Peyer's patch (tissue), 4 donors: ENCODE measurements around the gene GABRR3.

Experiments
- CTCF ChIP-seq, 6 experiments: fragments of 450-650 bp in 4 of 6; fragments of 200-600 bp in 2 of 6; sonication (generic) in 1 of 6; IDR thresholded peaks; one replicate each; pipeline ENCODE4 v1.5.1; 2017 to 2019; ENCODE audit warnings: antibody characterized with exemption in 6 of 6, mild to moderate bottlenecking in 3 of 6, moderate library complexity in 1 of 6
- POLR2A ChIP-seq, 2 donors: fragments of 450-650 bp; IDR thresholded peaks; one replicate each; pipeline ENCODE4 v1.5.1; 2017; ENCODE audit warnings: antibody characterized with exemption in 2 of 2, mild to moderate bottlenecking in 2 of 2, moderate library complexity in 2 of 2

- TF ChIP-seq CTCF (IDR thresholded peaks at IDR 0.05) (peak in 1 of 6 experiments; percentile 23), POLR2A (IDR thresholded peaks at IDR 0.05) (peak in 1 of 2 donors; percentile 18)
Measured at GRCh38 chr3:97971679-97972567, 63.2 kb downstream of the GABRR3 start, which contains the start of gene RIOX2.
